WTC11 (cell line): ENCODE data around the gene REEP1. TPM values are rescaled to one million over a fixed set of nuclear protein-coding genes. Genes with fewer than 3 reads are reported as not detected.

ENCODE experiments used
- ATAC-seq: fragments of 200-7000 bp; cut with Tn5 transposase; 2 replicates; pipeline ENCODE4 v1.10.0; 2021; ENCODE audit warnings: mild to moderate bottlenecking, moderate library complexity
- CTCF ChIA-PET: fragments of 300-600 bp; sonication (Branson Sonifier 250); formaldehyde crosslinking; loops from one replicate; lab custom pipeline; 2021; ENCODE audit warnings: antibody characterized with exemption; lab: Charles Lee
- POLR2A ChIA-PET: fragments of 350-600 bp; sonication (Branson Sonifier 250); formaldehyde crosslinking; loops from one replicate; lab custom pipeline; 2021; ENCODE audit warnings: antibody characterized with exemption; lab: Charles Lee
- DNase-seq: peaks from one replicate; pipeline ENCODE4 v3.0.0; 2021; ENCODE audit warnings: low spot score
- H3K27ac Mint-ChIP-seq: 2 replicates; pipeline ENCODE4 v1.8.0; 2021; ENCODE audit warnings: mixed read lengths
- H3K27me3 Mint-ChIP-seq: 2 replicates; pipeline ENCODE4 v1.8.0; 2021; ENCODE audit warnings: low read depth, mild to moderate bottlenecking, moderate library complexity, mixed read lengths
- H3K36me3 Mint-ChIP-seq: 2 replicates; pipeline ENCODE4 v1.8.0; 2021; ENCODE audit warnings: mixed read lengths
- H3K4me1 Mint-ChIP-seq: 2 replicates; pipeline ENCODE4 v1.8.0; 2022; ENCODE audit warnings: mixed read lengths
- H3K4me3 Mint-ChIP-seq: 2 replicates; pipeline ENCODE4 v1.8.0; 2021; ENCODE audit warnings: mild to moderate bottlenecking, moderate library complexity, mixed read lengths
- H3K9me3 Mint-ChIP-seq: 2 replicates; pipeline ENCODE4 v1.8.0; 2021; ENCODE audit warnings: mixed read lengths
- ATF6 ChIP-seq: sonication (generic); formaldehyde crosslinking; IDR thresholded peaks from 2 replicates; pipeline ENCODE4 v1.8.1; 2023; ENCODE audit warnings: mild to moderate bottlenecking, missing genetic modification reagents
- CBFB ChIP-seq: sonication (generic); formaldehyde crosslinking; IDR thresholded peaks from 2 replicates; pipeline ENCODE4 v1.8.1; 2022; ENCODE audit warnings: mild to moderate bottlenecking, low read depth, missing genetic modification reagents
- E2F1 ChIP-seq: sonication (generic); formaldehyde crosslinking; IDR thresholded peaks from 2 replicates; pipeline ENCODE4 v1.8.0; 2022; ENCODE audit warnings: mild to moderate bottlenecking, missing genetic modification reagents
- E2F4 ChIP-seq: sonication (generic); formaldehyde crosslinking; IDR thresholded peaks from 2 replicates; pipeline ENCODE4 v1.8.1; 2022; ENCODE audit warnings: low read depth, mild to moderate bottlenecking, moderate library complexity, missing genetic modification reagents, borderline replicate concordance
- E2F5 ChIP-seq: sonication (generic); formaldehyde crosslinking; IDR thresholded peaks from 2 replicates; pipeline ENCODE4 v1.8.1; 2022; ENCODE audit warnings: mild to moderate bottlenecking, moderate library complexity, missing genetic modification reagents
- ELF4 ChIP-seq: sonication (generic); formaldehyde crosslinking; IDR thresholded peaks from 2 replicates; pipeline ENCODE4 v1.8.1; 2022; ENCODE audit warnings: low read depth, mild to moderate bottlenecking, moderate library complexity, missing genetic modification reagents
- GABPB1 ChIP-seq: sonication (generic); formaldehyde crosslinking; IDR thresholded peaks from 2 replicates; pipeline ENCODE4 v1.8.1; 2023; ENCODE audit warnings: mild to moderate bottlenecking, missing genetic modification reagents
- JUN ChIP-seq: sonication (generic); formaldehyde crosslinking; IDR thresholded peaks from 2 replicates; pipeline ENCODE4 v1.8.0; 2023; ENCODE audit warnings: mild to moderate bottlenecking, missing genetic modification reagents
- MXD4 ChIP-seq: fragments of 250-450 bp; sonication (Bioruptor Pico); IDR thresholded peaks from 2 replicates; pipeline ENCODE4 v1.8.0; 2021; ENCODE audit warnings: mild to moderate bottlenecking, moderate library complexity, borderline replicate concordance
- PRRX2 ChIP-seq: fragments of 250-450 bp; sonication (Bioruptor Pico); IDR thresholded peaks from 2 replicates; pipeline ENCODE4 v1.8.0; 2021; ENCODE audit warnings: mild to moderate bottlenecking
- SMAD4 ChIP-seq: sonication (generic); formaldehyde crosslinking; IDR thresholded peaks from 2 replicates; pipeline ENCODE4 v1.8.0; 2022; ENCODE audit warnings: mild to moderate bottlenecking, missing genetic modification reagents
- SOX15 ChIP-seq: fragments of 250-450 bp; sonication (Bioruptor Pico); IDR thresholded peaks from 2 replicates; pipeline ENCODE4 v1.9.0; 2021; ENCODE audit warnings: mild to moderate bottlenecking
- SP1 ChIP-seq: sonication (generic); formaldehyde crosslinking; conservative IDR thresholded peaks from 2 replicates; pipeline ENCODE4 v1.8.1; 2022; ENCODE audit warnings: missing genetic modification reagents
- TCF7 ChIP-seq: sonication (generic); formaldehyde crosslinking; IDR thresholded peaks from 2 replicates; pipeline ENCODE4 v1.8.0; 2022; ENCODE audit warnings: mild to moderate bottlenecking, low read depth, missing genetic modification reagents, moderate library complexity
- USF2 ChIP-seq: sonication (generic); formaldehyde crosslinking; IDR thresholded peaks from 2 replicates; pipeline ENCODE4 v1.8.1; 2023; ENCODE audit warnings: mild to moderate bottlenecking, missing genetic modification reagents, moderate library complexity
- ZBTB21 ChIP-seq: sonication (generic); formaldehyde crosslinking; IDR thresholded peaks from 2 replicates; pipeline ENCODE4 v1.8.1; 2023; ENCODE audit warnings: mild to moderate bottlenecking, missing genetic modification reagents, borderline replicate concordance
- ZNF532 ChIP-seq: fragments of 250-450 bp; sonication (Bioruptor Pico); IDR thresholded peaks from 2 replicates; pipeline ENCODE4 v1.9.0; 2021; ENCODE audit warnings: mild to moderate bottlenecking, borderline replicate concordance
- total RNA-seq: library from RNA; stranded (reverse); gene quantifications from 3 replicates; pipeline ENCODE4 v1.2.3, GENCODE V29; 2021

Gene REEP1
- total RNA-seq, 1 experiment from 2014 or later: 1.9 TPM

- Mint-ChIP-seq H3K9me3 (no peaks in the 10 kb centered on the region), H3K4me3 (no peak overlapping the region), H3K36me3 (no peaks in the 10 kb centered on the region), H3K4me1 (peaks cover 10% of the 10 kb centered on the region)
- POLR2A ChIA-PET: no interaction called here
- no peak for TF ChIP-seq PRRX2
- no peak for TF ChIP-seq ZNF532
- TF ChIP-seq ZBTB21 (CRISPR knock-in tag): no peak
- no peak for TF ChIP-seq USF2 (CRISPR knock-in tag)
- TF ChIP-seq, all 79 proteins: peak for 0
- no peaks in the 10 kb centered on the region for H3K27me3 Mint-ChIP-seq
- H3K27ac Mint-ChIP-seq: no peak overlapping the region
- CTCF ChIA-PET: interaction anchor here (1.1 to 2.0 kb wide), 2 partner anchors 64 to 83 kb away, joined by 3 to 17 read pairs; no protein-coding TSS in a partner anchor
- ATAC-seq (no peak; the same call in 1 of the 2 replicates), DNase-seq (no peak)
Measured at GRCh38 chr2:86304416-86304815, 33.0 kb downstream of the REEP1 start.

GRCh38 chr2:86302320-86302719 lies 35.1 kb downstream of the REEP1 start:
- no peaks in the 10 kb centered on the region for H3K9me3 Mint-ChIP-seq
- no peak for DNase-seq
- no peaks in the 10 kb centered on the region for H3K36me3 Mint-ChIP-seq
- H3K4me3 Mint-ChIP-seq: no peak overlapping the region
- ChIA-PET CTCF (interaction anchor here (0.7 kb wide), 1 partner anchor 653 kb away, joined by 10 read pairs; no protein-coding TSS in a partner anchor), POLR2A (no interaction called here)
- H3K27me3 Mint-ChIP-seq: no peaks in the 10 kb centered on the region
- TF ChIP-seq E2F5 (CRISPR knock-in tag) (no peak), ELF4 (no peak), SMAD4 (CRISPR knock-in tag) (no peak), GABPB1 (no peak), SP1 (CRISPR knock-in tag) (no peak)
- ATAC-seq: no peak
- H3K4me1 Mint-ChIP-seq: peaks cover 17% of the 10 kb centered on the region
- no peak overlapping the region for H3K27ac Mint-ChIP-seq

- ChIA-PET POLR2A (no interaction called here), CTCF (no interaction called here)
- Mint-ChIP-seq H3K27ac (no peak overlapping the region), H3K27me3 (no peaks in the 10 kb centered on the region), H3K9me3 (no peaks in the 10 kb centered on the region), H3K4me1 (peaks cover 17% of the 10 kb centered on the region), H3K4me3 (no peak overlapping the region), H3K36me3 (no peaks in the 10 kb centered on the region)
- ATAC-seq (no peak), DNase-seq (no peak)
- no peak for TF ChIP-seq MXD4 (CRISPR knock-in tag)
- TF ChIP-seq USF2 (CRISPR knock-in tag): no peak
- no peak for TF ChIP-seq SMAD4 (CRISPR knock-in tag)
- no peak for TF ChIP-seq TCF7 (CRISPR knock-in tag)
Measured at GRCh38 chr2:86301711-86302202, 35.7 kb downstream of the REEP1 start.

GRCh38 chr2:86301009-86301408 lies 36.4 kb downstream of the REEP1 start:
- Mint-ChIP-seq H3K4me3 (no peak overlapping the region), H3K36me3 (no peaks in the 10 kb centered on the region), H3K4me1 (peaks cover 17% of the 10 kb centered on the region), H3K27me3 (no peaks in the 10 kb centered on the region), H3K9me3 (no peaks in the 10 kb centered on the region), H3K27ac (no peak overlapping the region)
- ATAC-seq (no peak), DNase-seq (no peak)
- TF ChIP-seq JUN (no peak), CBFB (no peak), ATF6 (no peak), E2F4 (CRISPR knock-in tag) (no peak), SOX15 (CRISPR knock-in tag) (no peak), E2F1 (CRISPR knock-in tag) (no peak)
- ChIA-PET POLR2A (no interaction called here), CTCF (interaction anchor here (0.6 kb wide), 1 partner anchor 80 kb away, joined by 3 read pairs; no protein-coding TSS in a partner anchor)
